KMS-11 (cell line): Measurements from ENCODE around the gene BABAM2.

Source experiments
- H2AFZ ChIP-seq: fragments of 200-600 bp; sonication (generic); 2 replicates; pipeline ENCODE4 v1.6.1; 2016; ENCODE audit warnings: antibody characterized with exemption, mixed run types, low read depth
- H3K27ac ChIP-seq: fragments of 200-600 bp; sonication (generic); 2 replicates; pipeline ENCODE4 v1.6.1; 2016; ENCODE audit warnings: mild to moderate bottlenecking, mixed run types
- H3K27me3 ChIP-seq: fragments of 200-600 bp; sonication (generic); 2 replicates; pipeline ENCODE4 v1.6.1; 2017; ENCODE audit warnings: mild to moderate bottlenecking, low read depth, mixed run types, moderate library complexity; ENCODE audit not compliant: insufficient read depth
- H3K36me3 ChIP-seq: fragments of 200-600 bp; sonication (generic); 2 replicates; pipeline ENCODE4 v1.6.1; 2017; ENCODE audit warnings: mild to moderate bottlenecking, mixed run types; ENCODE audit not compliant: insufficient read depth
- H3K4me1 ChIP-seq: fragments of 200-600 bp; sonication (generic); 2 replicates; pipeline ENCODE4 v1.6.1; 2016; ENCODE audit warnings: mild to moderate bottlenecking, low read depth, mixed run types; ENCODE audit not compliant: poor library complexity, severe bottlenecking
- H3K4me2 ChIP-seq: fragments of 200-600 bp; sonication (generic); 2 replicates; pipeline ENCODE4 v1.7.0; 2016; ENCODE audit warnings: mild to moderate bottlenecking, mixed run types
- H3K4me3 ChIP-seq: fragments of 200-600 bp; sonication (generic); IDR thresholded peaks from 2 replicates; pipeline ENCODE4 v1.6.1; 2017; ENCODE audit warnings: low read depth, low read length, mixed read lengths; ENCODE audit not compliant: insufficient read depth
- H3K79me2 ChIP-seq: fragments of 200-600 bp; sonication (generic); 2 replicates; pipeline ENCODE4 v1.6.1; 2016; ENCODE audit warnings: low read depth, mixed run types; ENCODE audit not compliant: insufficient read depth
- H3K9ac ChIP-seq: fragments of 200-600 bp; sonication (generic); 2 replicates; pipeline ENCODE4 v1.6.1; 2016; ENCODE audit warnings: mild to moderate bottlenecking, mixed run types
- H4K20me1 ChIP-seq: fragments of 200-600 bp; sonication (generic); 2 replicates; pipeline ENCODE4 v1.6.1; 2016; ENCODE audit warnings: mild to moderate bottlenecking, mixed run types; ENCODE audit not compliant: insufficient read depth
- TF ChIP-seq, protein P1 (sequence below): fragments of 200-600 bp; sonication (generic); conservative IDR thresholded peaks from 2 replicates; pipeline ENCODE4 v1.6.1; 2017; ENCODE audit warnings: low read depth, mild to moderate bottlenecking, antibody characterized with exemption, low read length, moderate library complexity, mixed read lengths

BABAM2 gene

GRCh38 chr2:27996156-27996922 is 105.8 kb downstream of the BABAM2 start:
- H3K4me1 ChIP-seq, result no peaks in the 10 kb centered on the region
- H3K36me3 ChIP-seq, result no peaks in the 10 kb centered on the region
- no peak overlapping the region for H3K4me2 ChIP-seq
- no peaks in the 10 kb centered on the region for H3K27me3 ChIP-seq
- H3K4me3 ChIP-seq, result no peak overlapping the region
- no peaks in the 10 kb centered on the region for H3K79me2 ChIP-seq
- H2AFZ ChIP-seq, result no peak overlapping the region
- H3K27ac ChIP-seq, result no peak overlapping the region
- H3K9ac ChIP-seq, result no peak overlapping the region
- no peaks in the 10 kb centered on the region for H4K20me1 ChIP-seq
- TF ChIP-seq, protein P1, sequence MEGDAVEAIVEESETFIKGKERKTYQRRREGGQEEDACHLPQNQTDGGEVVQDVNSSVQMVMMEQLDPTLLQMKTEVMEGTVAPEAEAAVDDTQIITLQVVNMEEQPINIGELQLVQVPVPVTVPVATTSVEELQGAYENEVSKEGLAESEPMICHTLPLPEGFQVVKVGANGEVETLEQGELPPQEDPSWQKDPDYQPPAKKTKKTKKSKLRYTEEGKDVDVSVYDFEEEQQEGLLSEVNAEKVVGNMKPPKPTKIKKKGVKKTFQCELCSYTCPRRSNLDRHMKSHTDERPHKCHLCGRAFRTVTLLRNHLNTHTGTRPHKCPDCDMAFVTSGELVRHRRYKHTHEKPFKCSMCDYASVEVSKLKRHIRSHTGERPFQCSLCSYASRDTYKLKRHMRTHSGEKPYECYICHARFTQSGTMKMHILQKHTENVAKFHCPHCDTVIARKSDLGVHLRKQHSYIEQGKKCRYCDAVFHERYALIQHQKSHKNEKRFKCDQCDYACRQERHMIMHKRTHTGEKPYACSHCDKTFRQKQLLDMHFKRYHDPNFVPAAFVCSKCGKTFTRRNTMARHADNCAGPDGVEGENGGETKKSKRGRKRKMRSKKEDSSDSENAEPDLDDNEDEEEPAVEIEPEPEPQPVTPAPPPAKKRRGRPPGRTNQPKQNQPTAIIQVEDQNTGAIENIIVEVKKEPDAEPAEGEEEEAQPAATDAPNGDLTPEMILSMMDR, result no peak

GRCh38 chr2:28000287-28000686 is 109.8 kb downstream of the BABAM2 start:
- H3K27ac ChIP-seq, result no peak overlapping the region
- no peak overlapping the region for H2AFZ ChIP-seq
- H3K36me3 ChIP-seq, result no peaks in the 10 kb centered on the region
- no peak overlapping the region for H3K9ac ChIP-seq
- TF ChIP-seq, protein P1, result no peak
- H3K27me3 ChIP-seq, result no peaks in the 10 kb centered on the region
- H3K4me2 ChIP-seq, result no peak overlapping the region
- H3K4me1 ChIP-seq, result peaks cover 33% of the 10 kb centered on the region
- H4K20me1 ChIP-seq, result no peaks in the 10 kb centered on the region
- H3K4me3 ChIP-seq, result no peak overlapping the region
- H3K79me2 ChIP-seq, result no peaks in the 10 kb centered on the region

DNA sequence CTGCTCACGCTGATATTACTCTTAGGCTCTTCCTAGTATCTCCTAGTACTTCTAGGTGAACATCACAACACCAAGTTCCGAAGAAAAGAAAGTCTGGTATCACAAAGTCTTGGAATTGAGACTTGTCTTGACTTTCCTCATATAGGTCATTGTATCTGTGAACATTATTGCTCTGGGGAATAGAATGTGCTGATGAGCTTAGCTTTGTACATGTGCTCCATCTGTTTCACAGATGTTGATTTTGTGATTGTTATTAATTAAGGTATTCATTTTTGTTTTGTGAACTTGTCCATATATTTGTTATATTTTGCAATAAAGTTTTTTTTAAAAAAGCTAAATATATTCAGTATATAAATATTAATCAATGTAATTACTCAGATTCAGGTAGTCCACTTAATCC is 111.7 kb downstream of the BABAM2 start:
- Histone ChIP-seq H3K4me3 (no peak overlapping the region), H3K4me1 (peaks cover 38% of the 10 kb centered on the region), H3K79me2 (no peaks in the 10 kb centered on the region), H3K27ac (no peak overlapping the region), H2AFZ (no peak overlapping the region), H4K20me1 (no peaks in the 10 kb centered on the region), H3K27me3 (no peaks in the 10 kb centered on the region), H3K4me2 (no peak overlapping the region), H3K9ac (no peak overlapping the region), H3K36me3 (no peaks in the 10 kb centered on the region)
- TF ChIP-seq, protein P1, result no peak

DNA sequence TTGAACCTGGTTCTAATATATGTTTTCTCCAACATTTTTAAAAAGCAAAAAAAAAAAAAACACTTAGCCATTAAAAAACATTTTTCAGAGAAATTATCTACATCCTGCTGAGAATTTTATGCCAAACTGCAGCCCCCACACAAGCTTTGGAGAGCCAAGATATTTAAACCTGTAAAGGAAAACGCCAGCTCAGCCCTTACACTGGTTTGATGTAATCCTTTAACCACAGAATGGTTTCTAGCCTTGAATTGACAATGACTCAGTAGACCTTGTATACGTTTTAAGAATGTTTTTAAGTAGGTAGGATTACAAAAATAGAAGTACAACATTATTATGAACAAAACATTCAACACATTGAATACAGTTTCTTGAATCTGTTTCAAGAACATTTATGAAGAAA is 113.6 kb downstream of the BABAM2 start:
- Histone ChIP-seq H2AFZ (no peak overlapping the region), H4K20me1 (no peaks in the 10 kb centered on the region), H3K27me3 (no peaks in the 10 kb centered on the region), H3K4me1 (peaks cover 38% of the 10 kb centered on the region), H3K4me2 (peak overlapping the region; percentile 65), H3K27ac (peak overlapping the region; percentile 61), H3K36me3 (no peaks in the 10 kb centered on the region), H3K9ac (peak overlapping the region; percentile 9; the same call in 1 of the 2 replicates), H3K79me2 (no peaks in the 10 kb centered on the region), H3K4me3 (no peak overlapping the region)
- TF ChIP-seq, protein P1, result no peak
